ENCODE data around the gene MAN2A1.

DNA sequence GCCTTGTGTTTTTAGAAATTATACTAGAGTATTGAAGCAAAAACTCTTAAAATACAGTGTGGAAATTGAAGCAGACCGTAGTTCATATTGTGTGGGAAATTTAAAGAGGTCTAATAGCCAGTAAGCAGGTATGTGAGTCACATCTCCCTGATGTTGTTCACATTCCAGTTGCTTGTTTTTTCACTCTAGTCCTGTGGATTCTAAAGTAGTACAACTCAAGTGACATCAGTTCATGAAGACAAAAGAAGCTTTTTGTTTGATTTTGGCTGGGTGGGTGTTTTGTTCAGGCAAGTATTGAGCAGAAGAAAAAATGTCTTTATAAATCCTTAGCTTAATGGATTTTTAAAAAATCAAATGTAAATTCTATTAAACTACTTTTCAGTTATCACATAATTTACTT is 216.2 kb downstream of the MAN2A1 start:
- TF ChIP-seq, protein P1, sequence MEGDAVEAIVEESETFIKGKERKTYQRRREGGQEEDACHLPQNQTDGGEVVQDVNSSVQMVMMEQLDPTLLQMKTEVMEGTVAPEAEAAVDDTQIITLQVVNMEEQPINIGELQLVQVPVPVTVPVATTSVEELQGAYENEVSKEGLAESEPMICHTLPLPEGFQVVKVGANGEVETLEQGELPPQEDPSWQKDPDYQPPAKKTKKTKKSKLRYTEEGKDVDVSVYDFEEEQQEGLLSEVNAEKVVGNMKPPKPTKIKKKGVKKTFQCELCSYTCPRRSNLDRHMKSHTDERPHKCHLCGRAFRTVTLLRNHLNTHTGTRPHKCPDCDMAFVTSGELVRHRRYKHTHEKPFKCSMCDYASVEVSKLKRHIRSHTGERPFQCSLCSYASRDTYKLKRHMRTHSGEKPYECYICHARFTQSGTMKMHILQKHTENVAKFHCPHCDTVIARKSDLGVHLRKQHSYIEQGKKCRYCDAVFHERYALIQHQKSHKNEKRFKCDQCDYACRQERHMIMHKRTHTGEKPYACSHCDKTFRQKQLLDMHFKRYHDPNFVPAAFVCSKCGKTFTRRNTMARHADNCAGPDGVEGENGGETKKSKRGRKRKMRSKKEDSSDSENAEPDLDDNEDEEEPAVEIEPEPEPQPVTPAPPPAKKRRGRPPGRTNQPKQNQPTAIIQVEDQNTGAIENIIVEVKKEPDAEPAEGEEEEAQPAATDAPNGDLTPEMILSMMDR (conservative IDR thresholded peaks at IDR 0.05; ENCODE audit: low read depth, low read length) = no peak
- no peak for TF ChIP-seq EZH2 (IDR thresholded peaks at IDR 0.05; ENCODE audit: borderline replicate concordance, low read depth, low read length, poor library complexity, severe bottlenecking)
